NCI-H1105 (cell line): ENCODE results near the gene CCNY.
"Not testable (repeated sequence)": the region's sequence is repeated elsewhere in the genome, so short reads cannot be mapped to it uniquely, and the experiment has no call there.

Experiments
- DNase-seq: peaks from one replicate; lab custom pipeline; 2025; lab: John Stamatoyannopoulos, UW

CCNY gene

DNA sequence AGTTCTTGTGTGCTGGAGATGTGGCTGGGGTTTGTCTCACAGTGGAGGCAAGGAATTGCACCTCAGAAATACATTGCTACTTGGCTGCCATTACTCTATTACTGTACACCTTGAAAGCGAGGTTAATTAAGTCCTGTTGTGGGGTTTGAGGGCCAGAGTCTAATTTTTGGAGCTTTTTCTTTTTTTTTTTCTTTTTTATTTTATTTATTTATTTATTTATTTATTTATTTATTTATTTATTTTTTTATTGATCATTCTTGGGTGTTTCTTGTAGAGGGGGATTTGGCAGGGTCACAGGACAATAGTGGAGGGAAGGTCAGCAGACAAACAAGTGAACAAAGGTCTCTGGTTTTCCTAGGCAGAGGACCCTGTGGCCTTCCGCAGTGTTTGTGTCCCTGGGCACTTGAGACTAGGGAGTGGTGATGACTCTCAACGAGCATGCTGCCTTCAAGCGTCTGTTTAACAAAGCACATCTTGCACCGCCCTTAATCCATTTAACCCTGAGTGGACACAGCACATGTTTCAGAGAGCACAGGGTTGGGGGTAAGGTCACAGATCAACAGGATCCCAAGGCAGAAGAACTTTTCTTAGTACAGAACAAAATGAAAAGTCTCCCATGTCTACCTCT is 69.8 kb downstream of the CCNY start:
- DNase-seq = not testable (repeated sequence)

DNA sequence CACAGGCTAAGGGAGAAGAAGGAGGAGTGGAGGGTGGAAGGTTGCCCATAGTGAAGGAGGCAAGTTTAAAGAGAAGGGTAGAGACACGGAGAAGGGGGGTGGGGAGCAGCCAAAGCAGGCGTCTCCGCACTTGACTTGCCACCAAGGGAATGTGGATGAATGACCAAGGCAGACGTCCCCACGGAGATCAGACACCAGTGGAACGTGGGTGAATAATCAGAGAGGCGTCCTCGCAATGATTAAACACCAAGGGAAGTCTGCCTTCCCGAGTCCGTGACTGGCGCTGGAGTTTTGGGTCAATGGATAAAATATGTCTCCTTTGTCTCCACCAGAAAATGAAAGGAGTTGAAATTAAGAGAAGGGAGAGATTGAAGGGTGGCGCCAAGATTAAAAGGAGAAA is 71.4 kb downstream of the CCNY start:
- not testable (repeated sequence) for DNase-seq

DNA sequence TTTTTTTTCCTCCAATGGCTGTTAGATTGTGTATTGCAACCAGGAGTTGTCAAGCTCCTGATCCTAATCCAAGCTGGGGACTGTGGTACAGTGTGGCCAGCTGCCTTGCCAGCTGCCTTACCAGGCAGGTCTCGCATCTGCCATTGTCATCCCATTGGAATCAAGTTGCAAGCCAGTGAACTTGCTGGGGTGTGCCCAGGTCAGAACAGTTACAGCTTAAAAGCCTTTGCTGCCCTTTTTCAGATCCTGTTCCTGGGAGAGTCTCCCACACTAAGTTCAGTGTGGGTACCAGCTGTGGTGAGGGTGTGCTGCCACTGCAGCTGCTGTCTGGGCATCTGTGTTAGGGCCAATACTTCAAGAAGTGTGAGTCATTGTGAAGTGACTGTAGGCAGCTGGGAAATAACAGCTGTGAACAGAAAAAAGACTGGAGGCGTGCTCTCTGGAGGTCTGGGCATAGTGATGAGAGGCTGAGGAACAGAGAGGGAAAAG is 72.8 kb downstream of the CCNY start:
- no peak for DNase-seq

DNA sequence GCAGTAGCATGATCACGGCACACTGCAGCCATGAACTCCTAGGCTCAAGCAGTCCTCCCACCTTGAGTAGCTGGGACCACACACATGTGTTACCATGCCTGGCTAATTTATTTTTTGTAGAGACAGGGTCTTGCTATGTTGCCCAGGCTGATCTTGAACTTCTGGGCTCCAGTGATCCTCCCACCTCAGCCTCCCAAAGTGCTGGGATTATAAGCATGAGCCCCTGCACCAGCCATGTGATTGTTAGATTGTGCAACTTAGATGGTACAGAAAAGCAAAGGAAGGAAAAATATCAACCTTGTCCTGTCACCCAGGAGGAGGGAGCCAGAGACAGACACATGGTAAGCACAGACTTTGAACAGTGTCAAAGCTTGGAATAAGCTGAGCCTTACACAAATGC is 73.5 kb downstream of the CCNY start:
- DNase-seq = no peak

DNA sequence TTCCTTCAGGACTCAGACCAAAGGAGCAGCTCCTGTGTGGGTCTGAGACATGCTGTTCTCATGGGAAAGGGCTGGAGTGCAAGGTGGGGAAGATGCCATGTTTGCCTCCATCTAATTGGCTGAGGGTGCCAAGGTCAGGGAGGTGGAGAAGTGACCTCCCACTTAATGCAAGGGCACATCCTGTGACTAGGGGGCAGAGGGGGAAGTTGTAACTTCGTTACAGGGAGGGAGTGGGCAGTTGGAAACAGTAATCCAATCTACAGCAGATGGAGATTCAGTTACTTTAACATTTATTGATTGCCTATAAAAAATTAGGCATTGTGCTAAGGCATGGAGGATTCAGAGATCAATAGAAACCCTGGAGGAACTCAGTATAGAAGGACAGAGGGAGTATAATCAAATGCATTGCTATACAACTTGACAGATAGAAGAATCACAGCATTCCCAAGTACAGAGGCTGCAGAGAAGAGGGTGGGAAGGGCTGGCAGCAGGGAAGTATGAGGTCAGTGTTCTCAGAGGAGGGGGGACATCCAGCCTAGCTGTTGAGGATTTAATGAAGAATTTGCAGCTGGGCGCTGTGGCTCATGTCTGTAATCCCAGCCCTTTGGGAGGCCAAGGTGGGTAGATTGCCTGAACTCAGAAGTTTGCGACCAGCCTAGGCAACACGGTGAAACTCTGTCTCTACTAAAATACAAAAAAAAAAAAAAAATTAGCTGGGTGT is 75.9 kb downstream of the CCNY start:
- no peak for DNase-seq

DNA sequence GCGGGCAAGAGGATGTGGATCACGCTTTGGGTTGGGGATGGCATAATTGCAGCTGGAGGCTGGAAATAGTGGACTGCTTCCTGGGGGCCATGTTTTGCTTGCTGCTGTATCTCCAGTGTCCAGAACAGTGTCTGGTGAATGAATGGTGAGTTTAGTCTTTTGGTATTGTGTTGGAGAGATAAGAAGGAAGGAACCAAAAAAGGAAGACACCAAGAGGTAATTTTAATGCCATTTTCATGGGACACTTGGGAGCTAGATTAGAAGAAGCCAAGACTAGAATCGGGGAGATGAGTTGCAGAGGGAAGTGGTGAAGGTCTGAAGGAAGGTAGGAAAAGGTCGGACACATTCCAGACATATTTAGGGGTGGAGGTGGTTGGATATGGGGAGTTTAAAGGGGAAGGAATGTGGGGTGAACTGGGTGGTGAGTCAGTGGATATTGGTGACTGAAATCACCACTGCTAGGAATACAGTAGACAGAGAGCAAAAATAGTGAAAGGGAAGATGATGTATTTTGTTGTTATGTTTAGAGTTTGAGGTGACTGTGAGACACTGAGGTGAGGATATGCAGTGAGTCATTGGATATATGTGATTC is 76.7 kb downstream of the CCNY start:
- DNase-seq = no peak

DNA sequence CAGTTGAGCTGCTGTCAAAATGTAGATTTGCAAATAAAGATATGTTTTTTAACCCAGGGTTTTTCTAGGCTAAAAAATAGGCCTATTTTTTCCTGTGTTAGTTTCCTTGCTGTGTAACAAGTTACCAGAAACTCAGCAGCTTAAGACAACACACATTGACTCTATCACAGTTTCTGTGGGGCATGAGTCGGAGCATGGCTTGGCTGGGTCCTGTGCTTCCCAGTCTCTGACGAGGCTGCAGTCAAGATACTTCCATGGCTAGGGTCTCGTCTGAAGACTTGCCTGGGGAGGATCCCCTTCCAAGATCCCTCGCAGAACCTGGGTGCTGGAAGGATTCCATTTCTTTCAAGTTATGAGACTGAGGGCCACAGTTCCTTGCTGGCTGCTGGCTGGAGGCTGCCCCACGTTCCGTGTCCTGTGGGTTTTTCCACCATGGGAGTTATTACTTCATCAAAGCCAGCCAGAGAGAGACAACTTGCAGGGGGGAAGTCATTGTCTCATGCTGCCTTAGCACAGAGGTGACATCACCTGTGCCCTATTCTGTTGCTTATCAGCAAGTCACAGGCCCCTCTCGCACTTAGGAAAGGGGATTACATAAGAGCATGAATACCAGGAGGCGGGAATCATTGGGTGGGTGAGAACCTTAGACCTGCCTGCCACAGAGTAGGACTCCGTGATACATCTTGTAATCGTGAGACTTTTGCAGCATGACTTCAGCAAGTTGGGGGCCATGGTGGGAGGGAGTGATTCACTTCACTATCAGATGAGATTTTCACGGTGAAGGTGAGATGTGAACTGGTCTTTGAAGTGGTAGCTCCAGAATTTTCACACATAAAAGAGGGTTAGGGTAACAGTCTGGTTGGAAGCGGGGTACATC is 77.9 kb downstream of the CCNY start:
- no peak for DNase-seq

DNA sequence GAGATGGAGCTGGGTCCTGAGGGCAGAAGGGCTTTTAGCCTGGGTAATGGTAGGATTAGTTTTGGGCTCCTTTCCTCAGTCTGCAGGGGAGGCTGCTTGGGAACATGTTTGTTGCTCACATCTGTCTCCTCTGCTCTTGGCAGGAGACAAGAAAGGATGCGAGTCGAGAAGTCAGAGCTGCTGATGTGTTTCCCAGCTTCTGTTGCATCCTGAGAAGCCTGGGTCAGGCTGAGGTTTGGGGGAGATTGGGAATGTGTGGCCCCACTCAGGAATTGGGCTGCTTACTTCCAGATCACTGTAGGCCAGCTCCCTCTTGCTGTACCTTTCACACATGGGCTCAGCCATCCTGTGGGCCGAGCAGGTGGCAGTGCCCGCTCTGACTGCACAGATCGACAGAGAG is 79.2 kb downstream of the CCNY start:
- no peak for DNase-seq

DNA sequence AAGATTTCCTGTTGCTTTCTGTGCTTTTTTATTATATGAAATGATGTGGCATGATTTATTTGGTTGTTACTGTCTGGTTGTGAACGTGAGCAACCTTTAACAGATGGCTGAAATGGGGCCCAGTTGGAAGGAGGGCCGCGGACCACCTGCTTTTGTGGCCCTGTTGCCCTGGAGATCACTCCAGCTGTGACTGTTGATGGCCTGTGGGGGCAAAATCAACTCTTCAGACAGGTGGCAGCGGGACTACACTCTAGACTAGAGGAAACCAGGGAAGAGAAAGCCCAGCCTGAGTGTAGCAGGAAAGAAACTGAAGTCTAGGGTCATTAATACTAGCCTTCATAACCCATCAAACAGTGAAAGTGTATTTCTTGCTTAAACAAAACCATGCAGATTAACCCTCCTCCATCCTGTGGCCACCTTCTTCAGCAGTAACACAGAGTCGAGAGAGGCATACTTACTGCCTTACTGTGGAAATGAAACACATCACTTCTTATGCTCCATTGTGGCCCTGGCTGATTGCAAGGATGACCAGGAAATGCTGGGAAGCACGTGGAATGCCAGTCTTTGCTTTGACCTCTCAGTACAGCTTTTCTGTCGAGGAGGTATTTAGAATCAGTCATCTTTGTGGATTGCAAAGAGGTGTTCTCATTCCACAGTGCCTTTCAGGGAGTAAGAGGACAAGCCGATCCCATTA is 80.5 kb downstream of the CCNY start:
- peak; percentile 37 for DNase-seq

DNA sequence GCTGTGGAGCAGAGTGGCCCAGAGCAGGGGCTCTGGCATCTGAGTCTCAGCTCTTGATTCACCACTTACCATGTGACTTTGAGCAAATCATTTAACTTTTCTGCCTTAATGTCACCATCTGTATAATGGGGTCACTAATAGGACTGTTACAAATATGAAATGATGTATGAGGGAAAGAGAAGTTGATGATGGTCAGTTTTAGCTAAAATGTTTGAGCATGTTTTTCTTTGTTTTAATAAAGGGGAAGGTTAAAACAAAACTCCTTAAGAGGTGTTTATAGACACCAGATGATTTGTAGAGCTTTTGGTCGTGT is 81.0 kb downstream of the CCNY start:
- no peak for DNase-seq

DNA sequence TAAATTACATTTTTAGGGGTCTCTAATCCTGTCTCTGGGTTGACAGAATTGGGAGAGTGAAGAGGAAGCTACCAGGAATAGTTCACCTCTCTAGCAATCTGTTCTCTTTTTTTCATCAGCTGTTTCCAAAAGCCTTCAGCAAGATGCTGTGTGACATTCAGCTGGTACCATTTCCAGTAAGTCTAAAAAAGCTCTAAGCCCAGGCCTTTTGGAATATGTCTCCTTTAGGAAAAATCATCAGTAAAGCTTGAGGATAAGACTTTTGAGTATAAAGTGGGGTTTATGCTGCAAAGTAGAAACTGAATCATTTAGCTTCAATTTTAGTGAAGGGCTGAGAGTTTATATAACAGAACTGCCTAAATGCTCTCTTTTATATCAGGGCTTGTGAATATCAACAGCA is 81.5 kb downstream of the CCNY start:
- no peak for DNase-seq

DNA sequence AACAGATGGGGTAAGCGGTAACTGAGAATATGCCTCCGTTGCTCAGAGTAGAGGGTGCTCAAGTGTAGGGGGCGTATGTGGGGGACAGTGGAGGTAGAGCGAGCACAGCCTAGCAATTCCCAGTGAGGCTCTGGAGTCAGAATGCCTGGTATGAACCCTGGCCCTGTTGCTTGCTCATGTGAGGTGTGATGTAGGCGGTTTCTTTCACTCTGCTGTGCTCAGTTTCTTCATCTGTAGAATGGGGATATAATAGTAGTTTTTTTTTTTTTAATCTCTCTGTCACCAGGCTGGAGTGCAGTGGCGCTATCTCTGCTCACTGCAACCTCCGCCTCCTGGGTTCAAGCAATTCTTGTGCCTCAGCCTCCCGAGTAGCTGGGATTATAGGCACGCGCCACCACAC is 82.3 kb downstream of the CCNY start:
- not testable (repeated sequence) for DNase-seq

DNA sequence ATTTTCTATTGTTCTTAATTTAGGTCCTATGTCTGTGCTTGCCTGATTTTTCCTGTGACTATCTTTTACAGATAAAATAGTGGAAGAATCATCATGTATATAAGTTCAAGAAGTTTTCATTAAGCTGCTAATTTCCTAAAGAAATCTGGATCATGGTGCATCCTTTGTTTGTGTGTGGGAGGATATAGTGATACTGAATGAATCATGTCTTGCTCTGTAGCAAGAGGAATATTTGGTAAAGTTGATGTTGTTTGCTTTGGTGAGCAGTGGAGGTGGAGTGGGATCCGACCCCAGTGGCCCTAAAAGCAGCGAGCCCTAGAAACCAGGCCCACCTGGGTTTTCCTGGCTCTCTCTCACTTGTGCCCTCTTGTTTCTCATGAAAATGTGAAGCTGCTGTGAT is 83.7 kb downstream of the CCNY start:
- DNase-seq = no peak

DNA sequence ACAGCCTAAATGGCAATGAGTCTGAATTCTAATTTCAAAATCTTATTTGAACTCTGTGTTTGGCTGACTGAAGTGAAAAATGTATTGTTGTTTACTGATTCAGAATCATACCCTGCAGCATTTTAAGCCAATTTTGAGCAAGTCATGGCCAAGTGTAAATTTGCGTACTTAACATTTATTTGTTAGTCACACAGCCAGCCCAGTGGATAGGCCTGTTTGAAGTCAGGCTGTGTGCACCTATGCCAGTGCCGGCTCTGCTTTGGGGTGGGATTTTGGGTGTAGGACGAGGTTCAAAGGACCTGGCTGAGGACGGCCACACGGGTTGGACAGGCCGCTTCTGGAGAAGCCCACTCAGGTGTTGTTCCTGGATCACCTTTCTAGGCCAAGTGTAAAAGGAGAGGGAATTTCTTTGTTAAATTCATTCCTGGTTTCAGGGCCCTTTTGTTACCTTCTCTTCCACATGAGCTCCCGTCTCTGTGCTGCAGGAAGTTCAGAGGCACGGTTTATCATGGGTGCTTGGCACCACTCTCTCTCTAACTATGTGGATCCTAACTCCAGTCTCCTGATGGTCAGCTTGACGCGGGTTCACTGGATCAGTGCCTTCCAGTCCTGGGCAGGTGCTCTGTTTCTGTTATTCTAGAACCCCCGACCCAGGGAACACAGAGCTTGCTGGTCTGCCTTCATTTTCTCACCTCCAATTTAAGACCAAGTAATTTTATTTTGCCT is 84.7 kb downstream of the CCNY start:
- no peak for DNase-seq

DNA sequence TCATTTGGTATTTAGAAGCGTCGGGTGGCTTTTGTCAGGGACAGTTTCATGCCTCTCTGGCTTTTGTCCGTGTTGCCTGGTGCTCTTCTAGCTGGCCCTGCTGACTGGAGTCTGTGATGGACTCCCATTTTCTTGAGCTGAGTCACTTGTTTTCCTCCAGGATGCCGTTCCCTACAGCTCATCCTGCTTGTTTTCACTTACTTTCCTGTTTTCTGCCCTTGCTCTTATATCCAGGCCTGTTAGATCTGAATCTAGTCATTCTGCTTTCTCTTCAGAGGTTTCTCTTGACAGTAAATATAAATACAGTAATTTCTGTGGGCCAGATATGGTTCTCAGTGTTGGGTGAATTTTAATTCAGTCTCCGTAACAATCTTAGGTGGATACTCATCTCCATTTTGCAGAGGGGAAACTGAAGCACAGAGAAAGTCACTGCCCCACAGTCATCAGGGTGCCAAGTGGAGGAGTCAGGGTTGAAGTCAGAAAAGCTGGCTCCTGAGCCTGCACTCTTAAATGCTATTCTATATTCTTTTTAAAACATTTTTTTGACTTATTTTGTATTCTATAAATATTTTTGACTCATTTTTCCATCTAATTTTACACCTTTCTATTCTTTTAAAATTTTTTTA is 85.4 kb downstream of the CCNY start:
- no peak for DNase-seq

DNA sequence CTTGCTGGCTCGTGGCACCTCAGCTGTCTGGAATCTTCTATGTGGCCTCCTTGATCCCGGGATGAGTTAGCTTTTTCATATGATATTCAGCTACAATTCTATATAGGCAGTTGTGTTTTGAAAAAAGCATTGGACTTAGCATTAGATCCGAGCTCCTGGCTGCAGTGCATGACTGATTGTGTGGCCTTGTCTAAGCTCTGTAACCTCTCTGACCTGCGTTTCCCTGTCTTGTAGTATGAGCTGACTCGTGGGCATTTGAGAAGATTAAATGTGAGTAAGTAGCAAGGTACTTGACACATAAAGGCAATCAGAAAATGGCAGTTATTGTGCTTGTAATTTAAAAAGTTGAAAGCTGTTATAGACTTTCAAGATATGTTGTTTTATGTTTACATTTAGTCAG is 85.9 kb downstream of the CCNY start:
- DNase-seq = no peak

DNA sequence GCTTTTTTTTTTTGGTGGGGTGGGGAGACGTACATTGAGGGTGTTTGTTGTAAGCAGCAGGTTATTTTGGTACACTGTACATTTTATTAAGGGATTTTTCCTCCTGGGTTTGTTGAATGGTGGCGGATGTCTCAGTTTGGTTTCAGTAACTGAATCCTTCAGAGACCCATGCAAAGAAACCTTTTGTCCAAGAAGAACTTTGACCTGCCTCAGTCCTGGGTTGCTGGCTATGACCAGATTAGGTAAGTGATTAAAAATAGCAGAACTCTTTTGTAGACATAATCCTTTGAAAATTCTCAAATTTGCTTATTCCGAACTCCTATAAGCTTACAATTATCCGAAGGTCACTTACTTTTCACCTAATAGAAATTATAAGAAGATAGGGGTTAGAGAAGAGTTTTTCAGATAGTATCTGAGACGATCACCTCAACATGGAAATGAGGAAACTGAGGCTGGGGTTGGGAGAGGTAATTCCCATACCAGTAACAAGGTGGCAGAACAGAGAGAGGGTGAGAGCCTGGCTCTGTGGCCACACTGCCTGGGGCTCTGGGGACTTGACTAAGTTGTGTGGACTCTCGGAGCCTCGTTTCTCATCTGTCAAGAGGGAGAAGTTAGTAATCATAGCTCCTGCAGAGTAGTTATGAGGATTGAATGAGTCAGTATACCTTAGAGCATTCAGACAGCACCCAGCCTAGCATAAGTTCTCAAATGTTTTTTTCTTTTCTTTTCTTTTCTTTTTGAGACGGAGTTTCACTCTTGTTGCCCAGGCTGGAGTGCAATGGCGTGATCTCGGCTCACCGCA is 87.4 kb downstream of the CCNY start:
- no peak for DNase-seq

DNA sequence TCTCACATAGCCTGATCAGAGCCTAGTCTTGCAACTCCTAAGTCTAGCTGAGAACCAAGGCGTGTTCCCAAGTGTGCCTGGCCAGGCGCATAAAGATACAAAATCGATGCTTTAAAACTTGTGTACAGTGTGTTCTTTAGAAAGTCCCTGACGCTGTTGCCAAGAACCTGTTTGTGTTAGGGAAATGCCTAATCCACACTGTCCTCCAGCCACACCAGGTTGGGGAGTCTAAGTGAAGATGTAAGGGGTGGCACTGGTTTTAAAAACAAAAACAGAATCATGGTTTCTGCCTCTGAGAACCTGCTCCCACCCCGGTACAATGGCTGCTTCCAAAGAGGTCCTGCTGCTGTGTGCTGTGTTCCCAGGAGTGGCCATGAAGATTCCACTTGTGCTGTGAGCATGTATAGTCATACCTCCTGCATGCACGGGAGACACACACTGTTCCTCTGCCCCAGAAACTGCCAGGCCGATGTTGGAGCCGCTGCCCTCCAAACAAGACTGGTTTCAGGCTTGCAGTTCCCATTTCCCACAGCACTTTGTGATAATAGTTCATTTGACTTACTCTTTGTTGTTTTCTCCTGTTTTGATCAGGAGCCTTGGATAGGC is 88.5 kb downstream of the CCNY start:
- DNase-seq = no peak

DNA sequence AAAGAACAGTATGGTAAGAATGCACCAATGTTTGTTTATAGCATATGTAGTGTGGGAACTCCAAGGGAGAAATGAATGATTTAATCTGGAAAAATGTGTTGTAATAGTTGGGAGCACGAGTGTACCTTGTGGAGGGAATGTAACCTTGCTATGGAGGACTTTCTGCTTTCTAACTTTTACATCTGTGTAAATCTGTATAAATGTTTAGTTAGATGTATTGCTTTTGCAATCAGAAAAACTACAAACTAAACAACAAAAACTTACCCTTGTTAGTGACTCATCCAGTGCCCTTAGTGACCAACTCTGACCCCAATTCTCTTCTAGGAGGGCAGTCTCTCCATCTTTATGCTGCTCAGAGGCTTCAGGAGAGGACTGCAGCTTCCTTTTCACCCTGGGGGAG is 89.3 kb downstream of the CCNY start:
- no peak for DNase-seq

DNA sequence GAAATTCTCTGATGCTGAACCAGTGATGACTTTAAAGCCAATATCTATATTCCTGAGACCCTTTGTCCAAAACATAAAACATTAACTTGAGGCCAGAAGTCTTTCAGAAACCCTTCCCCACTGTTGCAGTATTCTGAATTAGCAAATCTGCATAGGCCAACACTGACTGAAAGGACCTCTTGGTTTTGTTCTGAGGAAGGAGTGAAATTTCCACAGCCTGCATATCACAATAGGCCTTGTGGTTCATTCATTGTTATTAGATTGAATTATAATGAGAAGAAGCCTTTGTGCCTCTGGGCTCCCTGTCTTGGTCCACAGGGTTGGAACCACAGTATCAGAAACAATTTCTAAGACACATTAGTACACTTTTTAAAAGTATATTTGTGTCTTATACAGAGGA is 90.3 kb downstream of the CCNY start:
- DNase-seq = no peak
